MM.1S (cell line): ENCODE results near the gene CAPN12.

Source experiments
- DNase-seq: peaks from one replicate; pipeline ENCODE4 v3.0.0-alpha.2; 2015
- H2AFZ ChIP-seq: fragments of 300-600 bp; sonication (generic); 2 replicates; pipeline ENCODE4 v1.6.0; 2016; ENCODE audit warnings: antibody characterized with exemption, low read length
- H3F3A ChIP-seq: fragments of 300-600 bp; sonication (generic); 2 replicates; pipeline ENCODE4 v1.6.1; 2016; ENCODE audit warnings: mild to moderate bottlenecking, antibody characterized with exemption, low read length, moderate library complexity, mixed read lengths; ENCODE audit not compliant: insufficient read depth
- H3K27ac ChIP-seq: fragments of 300-600 bp; sonication (generic); 2 replicates; pipeline ENCODE4 v1.5.1; 2016; ENCODE audit warnings: mild to moderate bottlenecking, low read length
- H3K27me3 ChIP-seq: fragments of 300-600 bp; sonication (generic); replicated peaks from 2 replicates; pipeline ENCODE4 v1.6.0; 2016; ENCODE audit warnings: low read length; ENCODE audit not compliant: insufficient read depth
- H3K36me3 ChIP-seq: fragments of 300-600 bp; sonication (generic); replicated peaks from 2 replicates; pipeline ENCODE4 v1.6.1; 2016; ENCODE audit warnings: mild to moderate bottlenecking, low read length, mixed read lengths; ENCODE audit not compliant: insufficient read depth
- H3K4me1 ChIP-seq: fragments of 300-600 bp; sonication (generic); 2 replicates; pipeline ENCODE4 v1.6.1; 2016; ENCODE audit warnings: low read length, mixed read lengths
- H3K4me2 ChIP-seq: fragments of 300-600 bp; sonication (generic); 2 replicates; pipeline ENCODE4 v1.6.0; 2016; ENCODE audit warnings: low read depth, low read length
- H3K4me3 ChIP-seq: fragments of 300-600 bp; sonication (generic); 2 replicates; pipeline ENCODE4 v1.5.1; 2016; ENCODE audit warnings: low read length, mixed read lengths
- H3K79me2 ChIP-seq: fragments of 300-600 bp; sonication (generic); 2 replicates; pipeline ENCODE4 v1.6.1; 2016; ENCODE audit warnings: mixed run types, low read length, mixed read lengths
- H3K9ac ChIP-seq: fragments of 300-600 bp; sonication (generic); 2 replicates; pipeline ENCODE4 v1.6.1; 2016; ENCODE audit warnings: low read length, mixed read lengths
- H3K9me2 ChIP-seq: fragments of 300-600 bp; sonication (generic); replicated peaks from 2 replicates; pipeline ENCODE4 v1.6.1; 2016; ENCODE audit warnings: mild to moderate bottlenecking, low read length, mixed read lengths; ENCODE audit not compliant: insufficient read depth
- H3K9me3 ChIP-seq: fragments of 300-600 bp; sonication (generic); replicated peaks from 2 replicates; pipeline ENCODE4 v1.6.1; 2016; ENCODE audit warnings: mild to moderate bottlenecking, low read length, mixed read lengths; ENCODE audit not compliant: insufficient read depth
- H4K20me1 ChIP-seq: fragments of 300-600 bp; sonication (generic); 2 replicates; pipeline ENCODE4 v1.6.1; 2016; ENCODE audit warnings: mild to moderate bottlenecking, low read length, moderate library complexity, mixed read lengths; ENCODE audit not compliant: insufficient read depth
- CTCF ChIP-seq: fragments of 300-600 bp; sonication (generic); IDR thresholded peaks from 2 replicates; pipeline ENCODE4 v1.5.1; 2016; ENCODE audit warnings: antibody characterized with exemption, low read length, mixed read lengths
- EZH2 ChIP-seq: fragments of 300-600 bp; sonication (generic); optimal IDR thresholded peaks from 2 replicates; pipeline ENCODE3; 2017; ENCODE audit warnings: low read depth, mild to moderate bottlenecking, antibody characterized with exemption, low read length, mixed read lengths
- EZH2phosphoT487 ChIP-seq: fragments of 300-600 bp; sonication (generic); IDR thresholded peaks from 2 replicates; pipeline ENCODE4 v1.6.1; 2018; ENCODE audit warnings: antibody characterized with exemption, low read length

The CAPN12 gene

DNA sequence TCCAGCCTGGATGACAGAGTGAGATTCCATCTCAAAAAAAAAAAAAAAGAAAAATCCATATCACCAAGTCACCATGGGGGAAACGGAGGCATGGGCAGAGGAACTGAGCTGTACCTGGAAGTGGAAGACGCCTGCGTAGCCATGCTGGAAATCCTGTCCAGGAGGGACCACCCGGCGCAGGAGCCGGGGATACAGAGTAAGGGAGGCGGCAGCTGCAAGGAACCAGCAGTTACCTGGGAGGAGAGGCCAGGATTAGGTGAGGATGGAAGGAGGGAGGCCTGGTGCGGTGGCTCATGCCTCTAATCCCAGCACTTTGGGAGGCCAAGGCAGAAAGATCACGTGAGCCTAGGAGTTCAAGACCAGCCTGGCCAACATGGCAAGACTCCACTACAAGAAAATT lies 2.0 kb downstream of the CAPN12 start:
- no peak for DNase-seq
- Histone ChIP-seq H4K20me1 (no peaks in the 10 kb centered on the region), H3K79me2 (no peaks in the 10 kb centered on the region), H3K4me1 (no peaks in the 10 kb centered on the region), H3K27ac (no peak overlapping the region), H3K36me3 (no peaks in the 10 kb centered on the region), H3K27me3 (peaks cover 3% of the 10 kb centered on the region), H3K4me3 (no peak overlapping the region), H3F3A (no peaks in the 10 kb centered on the region), H3K9me3 (no peaks in the 10 kb centered on the region), H2AFZ (no peak overlapping the region), H3K4me2 (no peak overlapping the region), H3K9ac (no peak overlapping the region), H3K9me2 (no peaks in the 10 kb centered on the region)
- no peak for TF ChIP-seq CTCF

- Histone ChIP-seq H3K27ac (no peak overlapping the region), H3K4me3 (no peak overlapping the region), H2AFZ (no peak overlapping the region), H3K36me3 (no peaks in the 10 kb centered on the region), H3F3A (no peaks in the 10 kb centered on the region), H4K20me1 (no peaks in the 10 kb centered on the region), H3K9ac (no peak overlapping the region), H3K27me3 (peaks cover 4% of the 10 kb centered on the region), H3K9me2 (no peaks in the 10 kb centered on the region), H3K9me3 (no peaks in the 10 kb centered on the region), H3K79me2 (no peaks in the 10 kb centered on the region), H3K4me2 (no peak overlapping the region), H3K4me1 (no peaks in the 10 kb centered on the region)
- DNase-seq = no peak
- no peak for TF ChIP-seq EZH2phosphoT487
- TF ChIP-seq CTCF = no peak
- TF ChIP-seq EZH2 = no peak
Observed at GRCh38 chr19:38741670-38742069, 2.6 kb downstream of the CAPN12 start.

- H3K4me3 ChIP-seq = no peak overlapping the region
- TF ChIP-seq EZH2phosphoT487 (no peak), EZH2 (no peak), CTCF (no peak)
- H3K4me2 ChIP-seq = no peak overlapping the region
- no peaks in the 10 kb centered on the region for H4K20me1 ChIP-seq
- no peaks in the 10 kb centered on the region for H3K4me1 ChIP-seq
- no peaks in the 10 kb centered on the region for H3K36me3 ChIP-seq
- no peaks in the 10 kb centered on the region for H3K9me2 ChIP-seq
- no peak overlapping the region for H3K27ac ChIP-seq
- no peaks in the 10 kb centered on the region for H3K9me3 ChIP-seq
- no peaks in the 10 kb centered on the region for H3F3A ChIP-seq
- no peak for DNase-seq
- peaks cover 4% of the 10 kb centered on the region for H3K27me3 ChIP-seq
- H2AFZ ChIP-seq = no peak overlapping the region
- no peak overlapping the region for H3K9ac ChIP-seq
- H3K79me2 ChIP-seq = no peaks in the 10 kb centered on the region
Observed at GRCh38 chr19:38740932-38741331, 3.3 kb downstream of the CAPN12 start.

- H3K9me3 ChIP-seq = no peaks in the 10 kb centered on the region
- no peaks in the 10 kb centered on the region for H3K79me2 ChIP-seq
- no peaks in the 10 kb centered on the region for H3K4me1 ChIP-seq
- TF ChIP-seq CTCF (no peak), EZH2phosphoT487 (no peak), EZH2 (no peak)
- no peaks in the 10 kb centered on the region for H3K9me2 ChIP-seq
- no peak overlapping the region for H3K9ac ChIP-seq
- H3K4me2 ChIP-seq = no peak overlapping the region
- no peaks in the 10 kb centered on the region for H3K36me3 ChIP-seq
- H3K27me3 ChIP-seq = peaks cover 4% of the 10 kb centered on the region
- peaks cover 2% of the 10 kb centered on the region; the same call in 1 of the 2 replicates for H3F3A ChIP-seq
- no peak overlapping the region for H3K27ac ChIP-seq
- H2AFZ ChIP-seq = no peak overlapping the region
- no peak for DNase-seq
- no peaks in the 10 kb centered on the region for H4K20me1 ChIP-seq
- no peak overlapping the region for H3K4me3 ChIP-seq
Observed at GRCh38 chr19:38740257-38740592, 4.0 kb downstream of the CAPN12 start.
